ENCODE data around the gene PTPN11.
"Not testable (repeated sequence)": the region's sequence is repeated elsewhere in the genome, so short reads cannot be mapped to it uniquely, and the experiment has no call there.

The PTPN11 gene

GRCh38 chr12:112518365-112518735, 99.6 kb downstream of the PTPN11 start:
- DNase-seq, result no peak

DNA sequence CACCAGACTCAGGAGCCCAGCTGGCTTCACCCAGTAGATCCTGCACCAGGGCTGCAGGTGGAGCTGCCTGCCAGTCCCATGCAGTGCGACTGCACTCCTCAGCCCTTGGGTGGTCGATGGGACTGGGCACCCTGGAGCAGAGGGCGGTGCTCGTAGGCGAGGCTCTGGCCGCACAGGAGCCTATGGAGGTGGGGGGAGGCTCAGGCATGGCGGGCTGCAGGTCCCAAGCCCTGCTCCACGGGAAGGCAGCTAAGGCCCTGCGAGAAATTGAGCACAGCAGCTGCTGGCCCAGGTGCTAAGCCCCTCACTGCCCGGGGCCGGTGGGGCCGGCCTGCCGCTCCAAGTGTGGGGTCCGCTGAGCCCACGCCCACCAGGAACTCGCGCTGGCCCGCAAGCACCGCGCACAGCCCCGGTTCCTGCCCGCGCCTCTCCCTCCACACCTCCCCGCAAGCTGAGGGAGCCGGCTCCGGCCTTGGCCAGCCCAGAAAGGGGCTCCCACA, 101.1 kb downstream of the PTPN11 start:
- not testable (repeated sequence) for DNase-seq

- no peak for DNase-seq
These were observed 105.1 kb downstream of the PTPN11 start for GRCh38 chr12:112523856-112524255.

- no peak for DNase-seq
These were observed 105.5 kb downstream of the PTPN11 start for GRCh38 chr12:112524269-112524668.

DNA sequence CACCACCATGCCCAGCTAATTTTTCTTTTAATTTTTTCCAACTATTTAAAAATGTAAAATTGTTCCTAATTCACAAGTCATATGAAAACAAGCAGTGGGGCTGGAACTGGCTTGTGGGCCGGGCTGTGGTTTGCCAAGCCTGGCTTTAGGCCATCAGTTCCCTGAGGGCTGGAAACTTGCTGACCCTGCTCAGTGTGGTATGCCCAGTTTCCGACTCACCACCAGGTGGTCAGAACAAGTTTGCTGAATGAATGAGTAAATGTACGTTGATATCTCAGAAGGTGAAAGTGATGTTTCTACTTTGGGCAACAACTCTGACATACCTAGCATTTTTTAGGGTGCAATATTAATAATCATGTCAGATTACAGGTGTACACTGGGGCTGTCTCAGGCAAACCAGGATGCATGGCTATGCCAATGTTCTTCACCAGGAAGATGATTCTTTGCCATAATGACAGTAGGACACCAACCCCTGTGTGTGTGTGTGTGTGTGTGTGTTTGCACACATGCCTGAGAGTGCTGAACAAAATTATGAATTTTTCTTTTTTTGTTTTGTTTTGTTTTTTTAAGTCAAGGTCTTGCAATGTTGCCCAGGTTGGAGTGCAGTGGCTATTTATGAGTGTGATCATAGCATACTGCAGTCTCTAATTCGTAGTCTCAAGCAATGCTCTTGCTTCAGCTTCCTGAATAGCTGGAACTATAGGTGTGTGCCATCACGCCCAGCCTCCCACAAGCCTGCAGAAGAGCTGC, 106.1 kb downstream of the PTPN11 start:
- no peak for DNase-seq

- no peak for DNase-seq
These were observed 106.7 kb downstream of the PTPN11 start for GRCh38 chr12:112525426-112525809.

GRCh38 chr12:112527082-112527481, 108.3 kb downstream of the PTPN11 start:
- no peak for DNase-seq

- no peak for DNase-seq
These were observed 108.8 kb downstream of the PTPN11 start for GRCh38 chr12:112527501-112527900.

DNA sequence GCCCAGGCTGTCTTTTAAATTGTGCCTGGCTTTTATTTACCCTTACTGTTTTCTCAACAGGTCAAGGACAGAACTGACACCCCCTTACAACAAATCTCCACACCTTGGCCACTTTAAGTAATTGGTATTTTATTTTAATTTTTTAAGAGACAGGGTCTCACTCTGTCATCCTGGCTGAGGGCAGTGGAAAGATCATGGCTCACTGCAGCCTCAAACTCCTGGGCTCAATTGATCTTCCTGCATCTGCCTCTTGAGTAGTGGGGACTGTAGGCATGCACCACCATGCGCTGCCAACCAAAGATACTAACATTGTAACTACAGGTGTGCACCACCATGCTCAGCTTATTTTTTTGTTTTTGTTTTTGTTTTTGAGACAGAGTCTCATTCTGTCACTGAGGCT, 109.8 kb downstream of the PTPN11 start:
- no peak for DNase-seq

DNA sequence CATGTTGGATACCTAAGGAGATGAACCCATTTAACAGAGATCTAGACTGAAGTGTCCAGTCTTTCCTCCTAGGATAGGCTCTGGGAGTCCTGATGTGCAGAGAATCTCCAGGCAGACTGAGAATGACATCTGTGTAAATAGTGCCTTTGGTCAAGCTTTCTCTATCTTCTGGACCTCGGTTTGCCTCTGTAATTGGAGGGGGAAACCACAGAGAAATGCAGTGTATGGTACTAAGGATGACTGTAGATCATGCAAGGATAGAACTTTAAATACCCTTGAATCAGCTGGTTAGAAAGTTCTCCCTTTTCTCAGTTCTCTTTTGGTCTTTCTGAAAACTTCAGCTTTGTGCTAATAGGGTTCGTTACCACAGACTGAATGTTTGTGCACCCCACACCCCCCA, 112.2 kb downstream of the PTPN11 start:
- no peak for DNase-seq

DNA sequence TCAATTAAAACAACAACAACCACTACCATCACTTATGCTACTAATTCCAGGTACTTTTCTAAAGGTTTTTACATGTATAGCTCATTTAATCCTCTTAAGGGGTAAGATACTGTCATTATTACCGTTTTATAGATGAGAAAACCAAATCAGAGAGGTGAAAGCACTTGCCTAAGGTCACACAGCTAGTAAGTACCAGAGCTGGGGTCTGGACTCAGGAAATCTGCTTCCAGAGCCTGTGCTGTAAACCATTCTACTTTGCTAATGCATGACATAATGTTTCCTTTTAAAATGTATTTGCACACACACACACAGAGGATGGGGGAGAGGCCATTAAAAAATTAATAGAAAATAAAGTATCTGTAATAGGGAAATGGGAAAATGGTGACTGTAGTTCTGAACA, 113.4 kb downstream of the PTPN11 start:
- no peak for DNase-seq

- no peak for DNase-seq
These were observed 114.8 kb downstream of the PTPN11 start for GRCh38 chr12:112533528-112533927.

GRCh38 chr12:112535017-112535416, 116.3 kb downstream of the PTPN11 start:
- DNase-seq, result no peak

DNA sequence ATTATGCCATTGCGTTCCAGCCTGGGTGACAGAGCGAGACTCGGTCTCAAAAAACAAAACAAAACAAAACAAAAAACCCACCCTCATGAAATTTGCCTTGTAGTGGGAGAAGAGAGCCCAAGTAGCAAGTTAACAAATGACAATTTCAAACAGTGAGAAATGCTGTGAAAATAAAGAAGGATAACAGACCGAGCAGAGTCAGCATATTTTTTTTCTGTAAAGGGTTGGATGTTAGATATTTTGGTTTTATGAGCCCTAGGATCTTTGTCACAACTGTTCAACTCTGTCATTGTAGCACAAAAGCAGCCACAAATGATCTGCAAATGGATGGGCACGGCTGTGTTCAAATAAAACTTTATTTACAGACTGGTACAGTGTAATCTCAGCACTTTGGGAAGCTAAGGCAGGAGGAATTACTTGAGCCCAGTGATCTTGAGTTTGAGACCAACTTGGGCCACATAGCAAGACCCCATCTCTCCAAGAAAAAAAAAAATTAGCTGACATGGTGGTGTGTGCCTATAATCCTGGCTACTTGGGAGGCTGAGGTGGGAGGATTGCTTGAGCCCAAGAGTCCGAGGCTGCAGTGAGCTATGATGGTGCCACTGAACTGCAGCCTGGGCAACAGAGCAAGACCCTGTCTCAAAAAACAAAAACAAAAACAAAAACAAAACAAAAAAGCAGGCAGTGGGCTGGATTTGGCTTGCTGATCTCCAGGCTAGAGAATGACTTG, 117.1 kb downstream of the PTPN11 start:
- no peak for DNase-seq

- no peak for DNase-seq
These were observed 117.6 kb downstream of the PTPN11 start for GRCh38 chr12:112536367-112536730.

DNA sequence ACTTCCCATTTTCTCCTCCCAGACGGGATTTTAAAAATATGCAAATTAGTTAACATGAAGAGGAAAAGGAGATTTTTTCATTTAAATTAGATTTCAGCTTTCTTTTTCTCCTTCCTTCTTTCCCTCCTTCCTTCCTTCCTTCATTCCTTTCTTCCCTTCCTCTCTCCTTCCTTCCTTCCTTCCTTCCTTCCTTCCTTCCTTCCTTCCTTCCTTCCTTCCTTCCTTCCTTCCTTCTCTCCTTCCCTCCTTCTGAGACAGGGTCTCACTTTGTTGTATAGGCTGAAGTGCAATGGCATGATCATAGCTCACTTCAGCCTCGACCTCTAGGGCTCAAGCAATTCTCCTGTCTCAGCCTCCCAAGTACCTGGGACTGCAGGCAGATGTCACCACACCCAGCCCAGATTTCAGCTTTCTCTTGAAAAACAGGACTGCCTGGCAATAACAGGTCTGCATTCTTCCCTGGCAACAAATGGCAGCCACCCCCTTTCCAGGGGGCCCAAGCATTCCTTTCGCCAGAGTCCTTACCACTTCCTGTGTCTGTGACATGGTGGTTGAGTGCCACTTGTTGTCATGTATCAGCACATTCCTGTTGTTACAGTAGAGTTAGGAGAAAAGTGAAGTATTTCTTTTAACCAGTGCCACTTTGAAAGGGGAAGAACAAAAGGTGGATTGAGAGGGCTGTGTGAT, 119.1 kb downstream of the PTPN11 start:
- DNase-seq, result peak; percentile 14 to 68

DNA sequence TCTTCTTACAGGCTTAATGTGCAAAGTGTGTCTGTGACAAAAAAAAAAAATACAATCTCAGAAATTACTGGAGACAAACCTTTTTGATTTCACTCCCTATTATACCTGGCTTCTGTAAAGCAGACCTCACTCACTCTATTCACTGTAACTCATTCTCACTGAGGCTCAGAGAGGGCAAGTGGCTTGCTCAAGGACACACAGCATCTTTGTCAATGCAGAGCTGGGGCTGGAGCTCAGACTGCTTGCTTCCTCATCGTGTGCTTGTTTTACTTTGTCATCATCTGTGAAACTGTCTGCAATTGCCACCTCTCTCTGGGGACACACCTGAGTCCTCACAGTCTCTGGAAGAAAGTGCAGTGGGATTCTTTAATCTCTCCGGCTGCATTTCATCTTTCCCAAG, 120.0 kb downstream of the PTPN11 start:
- DNase-seq, result no peak

GRCh38 chr12:112539221-112539620, 120.5 kb downstream of the PTPN11 start:
- DNase-seq, result peak in 1 of 2 experiments; percentile 54

GRCh38 chr12:112540021-112540420, 121.3 kb downstream of the PTPN11 start:
- DNase-seq, result no peak

- no peak for DNase-seq
These were observed 125.0 kb downstream of the PTPN11 start for GRCh38 chr12:112543751-112544150.

DNA sequence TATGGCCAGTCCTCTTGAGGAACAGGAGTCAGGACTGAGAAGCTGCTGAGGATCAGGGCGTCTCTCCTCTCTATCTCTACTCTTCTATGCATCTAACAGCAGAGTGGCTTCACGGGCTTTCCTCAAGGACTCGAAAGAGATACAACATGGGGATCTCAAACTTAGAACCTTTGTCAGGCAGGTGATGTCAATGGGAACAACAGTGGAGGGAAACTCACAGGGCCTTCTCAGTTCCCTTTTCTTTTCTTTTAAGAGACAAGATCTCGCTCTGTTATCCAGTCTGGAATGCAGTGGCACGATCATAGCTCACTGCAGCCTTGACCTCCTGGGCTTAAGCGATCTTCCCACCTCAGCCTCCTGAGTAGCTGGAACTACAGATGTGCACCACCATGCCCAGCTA, 127.6 kb downstream of the PTPN11 start:
- no peak for DNase-seq

DNA sequence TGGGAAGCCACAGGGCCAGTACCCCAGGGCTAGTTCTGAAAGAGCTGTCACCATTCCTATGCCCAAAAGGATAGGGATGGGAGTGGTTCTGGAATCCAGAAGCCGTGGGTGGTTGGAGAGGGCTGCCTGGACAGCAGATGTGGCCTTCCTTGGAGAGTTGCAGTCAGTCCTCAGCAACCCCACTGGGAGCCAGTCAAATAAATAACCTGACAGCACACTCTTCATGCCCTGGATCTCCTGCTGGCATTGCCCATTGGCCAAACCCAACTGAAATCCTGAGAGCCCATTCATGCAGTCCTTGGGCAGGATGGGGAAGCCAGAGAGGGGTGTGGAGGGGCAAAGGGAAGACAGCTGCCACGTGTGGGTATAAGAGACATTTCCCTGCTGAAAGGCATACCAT, 128.2 kb downstream of the PTPN11 start:
- DNase-seq, result no peak

- DNase-seq, result no peak
These were observed 130.3 kb downstream of the PTPN11 start for GRCh38 chr12:112549031-112549430.

- DNase-seq, result no peak
These were observed 132.9 kb downstream of the PTPN11 start for GRCh38 chr12:112551681-112552080.

Measured in SW 1271 (cell line).